GM12874 (cell line): ENCODE data around the gene PLEKHG3.

Source experiments
- TF ChIP-seq, protein P1 (sequence below): IDR thresholded peaks from 2 replicates; pipeline ENCODE4 v1.5.1; 2011; ENCODE audit warnings: low read depth, mild to moderate bottlenecking, control low read depth, low read length, moderate library complexity; ENCODE audit not compliant: insufficient read depth

PLEKHG3 gene

DNA sequence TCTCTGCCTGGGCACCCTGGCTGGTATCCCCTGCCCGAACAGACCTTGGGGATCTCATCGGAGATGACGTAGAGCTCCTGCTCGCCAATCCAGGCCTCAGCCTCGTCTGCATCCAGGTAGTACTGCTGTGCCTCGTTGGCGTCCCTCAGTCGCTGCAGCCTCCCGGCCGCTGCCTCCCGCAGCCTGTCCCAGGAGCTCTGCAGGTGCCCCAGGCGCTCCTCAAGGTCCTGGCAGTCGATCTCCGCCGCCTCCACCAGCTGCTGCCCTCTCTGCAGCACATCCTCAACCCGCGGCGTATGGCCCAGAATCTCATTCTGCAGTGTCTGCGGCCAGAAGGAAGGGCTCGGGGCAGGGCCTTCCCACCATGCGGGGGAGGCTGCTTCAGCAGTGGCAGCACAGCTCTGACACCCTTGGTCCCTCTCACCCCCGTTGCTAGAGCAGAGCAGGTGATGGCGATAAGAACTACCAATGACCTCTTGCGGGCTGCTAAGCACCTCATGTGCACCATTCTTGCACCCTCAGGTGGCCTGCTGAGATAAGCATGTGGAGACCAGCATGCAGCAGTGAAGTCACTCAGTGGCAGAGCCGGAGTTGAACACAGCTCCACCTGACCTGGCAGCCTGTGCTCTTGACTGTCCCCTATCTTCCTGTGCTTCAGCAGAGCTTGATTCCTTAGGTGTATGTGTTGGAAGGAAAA, 71.0 kb downstream of the PLEKHG3 start:
- TF ChIP-seq, protein P1, sequence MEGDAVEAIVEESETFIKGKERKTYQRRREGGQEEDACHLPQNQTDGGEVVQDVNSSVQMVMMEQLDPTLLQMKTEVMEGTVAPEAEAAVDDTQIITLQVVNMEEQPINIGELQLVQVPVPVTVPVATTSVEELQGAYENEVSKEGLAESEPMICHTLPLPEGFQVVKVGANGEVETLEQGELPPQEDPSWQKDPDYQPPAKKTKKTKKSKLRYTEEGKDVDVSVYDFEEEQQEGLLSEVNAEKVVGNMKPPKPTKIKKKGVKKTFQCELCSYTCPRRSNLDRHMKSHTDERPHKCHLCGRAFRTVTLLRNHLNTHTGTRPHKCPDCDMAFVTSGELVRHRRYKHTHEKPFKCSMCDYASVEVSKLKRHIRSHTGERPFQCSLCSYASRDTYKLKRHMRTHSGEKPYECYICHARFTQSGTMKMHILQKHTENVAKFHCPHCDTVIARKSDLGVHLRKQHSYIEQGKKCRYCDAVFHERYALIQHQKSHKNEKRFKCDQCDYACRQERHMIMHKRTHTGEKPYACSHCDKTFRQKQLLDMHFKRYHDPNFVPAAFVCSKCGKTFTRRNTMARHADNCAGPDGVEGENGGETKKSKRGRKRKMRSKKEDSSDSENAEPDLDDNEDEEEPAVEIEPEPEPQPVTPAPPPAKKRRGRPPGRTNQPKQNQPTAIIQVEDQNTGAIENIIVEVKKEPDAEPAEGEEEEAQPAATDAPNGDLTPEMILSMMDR: no peak

DNA sequence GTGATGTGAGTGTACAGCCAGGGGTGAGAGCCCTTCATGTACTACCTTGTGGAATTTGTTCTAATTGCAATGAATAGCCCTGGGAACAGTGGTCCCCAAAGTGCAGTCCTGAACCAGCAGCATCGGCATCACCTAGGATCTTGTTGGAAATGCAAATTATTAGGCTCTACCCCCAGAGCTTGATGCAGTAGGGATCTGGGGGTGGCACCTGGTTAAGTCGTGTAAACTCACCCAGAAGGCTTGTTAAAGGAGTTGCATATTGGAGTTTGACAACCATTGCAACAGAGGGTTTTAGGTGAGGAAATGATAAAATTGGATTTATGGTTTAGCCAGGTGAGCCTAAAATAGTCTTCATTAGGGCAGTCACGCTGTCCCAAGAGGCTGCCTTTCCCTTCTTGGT, 73.2 kb downstream of the PLEKHG3 start:
- TF ChIP-seq, protein P1: no peak

DNA sequence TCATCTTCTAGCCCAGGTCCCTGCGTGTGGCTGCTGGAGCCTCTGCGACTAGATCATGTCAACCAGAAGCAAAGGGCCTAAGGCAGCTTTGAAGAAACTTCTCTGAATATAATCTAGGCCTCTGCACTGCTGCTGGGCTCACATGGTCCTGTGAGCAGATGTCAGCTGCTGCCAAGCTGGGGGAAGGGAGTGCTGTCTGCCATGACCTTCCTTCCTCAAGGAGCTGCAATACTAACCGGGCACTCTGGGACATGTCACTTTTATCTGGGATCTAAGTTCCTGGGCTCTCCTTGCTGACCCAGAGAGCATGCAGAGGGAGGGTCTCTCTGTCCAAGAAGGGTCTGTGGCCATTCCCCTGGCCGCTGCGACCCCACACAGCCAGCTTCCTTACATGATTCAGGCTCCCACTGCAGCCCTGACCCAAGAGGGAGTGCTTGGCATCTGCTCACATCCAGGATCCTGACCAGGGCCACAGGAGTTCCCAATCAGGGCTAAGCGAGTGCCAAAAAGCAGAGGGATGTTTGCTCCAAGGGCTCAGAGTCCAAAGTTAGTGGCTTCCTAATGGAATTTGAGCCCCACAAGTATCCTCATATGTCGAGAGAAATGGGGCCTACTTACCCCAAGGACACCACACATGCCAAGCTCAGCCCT, 74.0 kb downstream of the PLEKHG3 start:
- TF ChIP-seq, protein P1: no peak

DNA sequence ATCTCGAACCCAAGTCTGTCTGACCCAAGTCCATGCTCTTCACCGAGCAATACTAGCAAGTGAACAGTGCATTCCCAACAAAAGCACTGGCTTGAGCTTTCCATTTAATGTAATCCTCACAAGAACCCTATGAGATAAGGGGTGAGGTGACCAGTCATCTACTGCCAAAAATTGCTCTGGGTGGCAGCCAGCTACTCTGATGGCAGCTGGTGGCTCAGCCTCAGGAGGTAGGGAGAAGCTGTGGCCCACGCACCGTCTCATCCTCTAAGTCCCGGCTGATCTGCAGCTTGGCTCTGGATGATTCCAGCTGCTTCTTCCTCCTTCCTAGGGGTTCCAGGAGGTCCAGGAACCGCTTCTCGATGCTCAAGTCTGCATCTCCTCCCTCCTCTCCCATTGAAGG, 75.2 kb downstream of the PLEKHG3 start:
- TF ChIP-seq, protein P1: no peak

DNA sequence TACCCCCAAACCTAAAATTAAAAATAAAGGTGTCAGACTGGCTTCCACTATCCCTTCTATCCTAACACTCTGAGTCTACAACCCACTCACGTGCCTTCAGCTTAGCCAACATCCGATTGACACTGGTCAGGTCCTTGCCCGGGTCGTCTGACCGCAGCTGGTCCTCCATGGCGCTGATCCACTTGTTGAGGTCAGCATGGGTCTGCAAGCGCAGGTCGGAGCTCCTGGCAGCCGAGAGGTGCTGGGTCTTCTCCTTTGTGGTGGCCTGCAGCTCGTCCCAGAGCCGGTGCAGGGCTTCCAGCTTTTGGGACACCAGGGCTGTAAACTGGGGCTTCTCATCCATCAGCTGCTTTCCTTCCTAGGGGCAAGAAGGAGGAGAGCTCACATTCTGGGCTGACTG, 78.0 kb downstream of the PLEKHG3 start:
- TF ChIP-seq, protein P1: no peak

DNA sequence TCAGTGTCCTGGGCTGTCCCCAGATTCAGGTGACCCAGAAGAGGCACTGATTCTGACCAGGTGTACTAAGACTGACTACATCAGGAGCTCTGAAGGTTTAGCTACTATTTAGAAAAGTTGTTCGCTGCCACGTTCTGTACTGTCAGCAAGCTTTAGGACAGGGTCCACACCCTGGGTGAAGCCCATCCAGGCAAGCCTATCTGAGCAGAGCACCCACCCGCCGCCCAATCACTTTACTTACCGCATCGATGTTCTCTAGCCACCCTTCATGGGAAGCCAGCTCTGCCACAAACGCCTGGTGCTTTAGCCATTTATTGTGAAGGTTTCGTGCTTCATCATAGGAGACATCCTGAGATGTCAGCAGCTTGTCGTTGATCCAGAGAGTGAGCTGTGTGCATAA, 79.8 kb downstream of the PLEKHG3 start:
- TF ChIP-seq, protein P1: no peak

DNA sequence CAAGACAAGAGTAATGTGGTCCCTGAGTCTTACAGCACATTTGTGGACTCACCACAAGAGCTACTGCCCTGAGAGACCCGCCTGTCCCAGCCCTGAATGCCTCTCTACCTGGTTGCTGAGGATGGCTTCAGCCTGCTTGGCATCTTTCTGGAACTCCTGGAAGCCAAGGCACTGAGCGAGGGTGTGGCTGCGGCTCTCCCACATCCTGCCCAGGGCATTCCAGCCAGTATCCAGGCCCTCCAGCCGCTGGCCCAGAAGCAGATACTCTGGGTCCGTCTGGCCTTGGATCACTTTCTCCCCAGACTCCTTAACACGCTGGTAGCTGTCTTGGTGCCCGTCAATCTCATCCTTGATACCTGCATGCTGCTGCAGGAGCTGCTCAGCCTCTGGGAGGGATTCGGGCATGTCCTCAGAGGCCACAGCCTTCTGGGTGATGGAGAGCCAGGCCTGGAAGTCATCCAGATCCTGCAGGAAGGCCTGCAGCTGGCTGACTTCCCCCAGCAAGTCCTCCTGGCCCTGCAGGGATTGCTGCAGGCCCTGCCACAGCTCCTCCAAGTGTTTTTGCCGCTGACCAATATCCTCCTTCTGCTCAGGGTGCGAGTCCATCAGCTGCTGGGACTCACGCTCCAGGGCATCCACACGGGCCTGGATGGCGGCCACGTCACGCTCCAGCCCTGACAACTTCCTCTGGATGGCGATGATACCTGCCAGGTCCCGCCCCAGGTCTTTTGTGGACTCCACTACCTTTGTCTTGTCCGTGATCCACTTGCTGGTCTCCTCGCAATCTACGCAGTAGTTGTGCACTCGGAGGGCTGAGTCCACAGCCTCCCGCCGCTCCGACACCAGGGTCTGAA, 82.3 kb downstream of the PLEKHG3 start:
- TF ChIP-seq, protein P1: no peak
